Inferior parietal cortex (tissue), 1 donor: ENCODE measurements around the gene CTIF.
A peak's percentile ranks its signal among the peaks of the same experiment; 100 is the strongest.

Source experiments
- DNase-seq: peaks from one replicate; pipeline ENCODE4 v3.0.0-alpha.2; 2016; ENCODE audit errors: extremely low spot score

CTIF gene

GRCh38 chr18:48847807-48848486 is 309.1 kb downstream of the CTIF start:
- no peak for DNase-seq

DNA sequence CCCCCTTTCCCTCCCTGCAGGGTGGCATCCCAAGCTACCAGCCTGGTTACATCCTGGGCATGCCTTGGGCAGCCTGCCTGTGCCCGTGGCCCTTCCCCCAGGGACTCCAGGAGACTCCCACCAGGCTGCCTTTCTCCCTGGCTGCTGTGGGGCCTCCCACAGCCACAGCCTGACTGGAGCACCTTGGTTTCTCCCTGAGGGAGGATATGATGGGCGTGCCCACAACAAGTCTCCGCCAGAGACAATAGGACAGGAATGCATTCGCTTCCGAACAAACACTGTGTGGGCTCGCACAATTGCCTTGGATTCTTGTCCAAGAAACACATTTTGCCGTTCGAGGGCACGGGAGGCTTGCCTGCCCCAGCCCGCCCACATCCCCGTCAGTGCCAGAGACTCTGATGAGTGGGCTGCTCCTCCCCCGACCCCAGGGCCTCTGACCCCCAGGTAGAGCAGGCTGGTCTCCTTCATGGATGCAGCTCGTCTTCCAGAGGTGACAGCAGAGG is 309.9 kb downstream of the CTIF start:
- no peak for DNase-seq

DNA sequence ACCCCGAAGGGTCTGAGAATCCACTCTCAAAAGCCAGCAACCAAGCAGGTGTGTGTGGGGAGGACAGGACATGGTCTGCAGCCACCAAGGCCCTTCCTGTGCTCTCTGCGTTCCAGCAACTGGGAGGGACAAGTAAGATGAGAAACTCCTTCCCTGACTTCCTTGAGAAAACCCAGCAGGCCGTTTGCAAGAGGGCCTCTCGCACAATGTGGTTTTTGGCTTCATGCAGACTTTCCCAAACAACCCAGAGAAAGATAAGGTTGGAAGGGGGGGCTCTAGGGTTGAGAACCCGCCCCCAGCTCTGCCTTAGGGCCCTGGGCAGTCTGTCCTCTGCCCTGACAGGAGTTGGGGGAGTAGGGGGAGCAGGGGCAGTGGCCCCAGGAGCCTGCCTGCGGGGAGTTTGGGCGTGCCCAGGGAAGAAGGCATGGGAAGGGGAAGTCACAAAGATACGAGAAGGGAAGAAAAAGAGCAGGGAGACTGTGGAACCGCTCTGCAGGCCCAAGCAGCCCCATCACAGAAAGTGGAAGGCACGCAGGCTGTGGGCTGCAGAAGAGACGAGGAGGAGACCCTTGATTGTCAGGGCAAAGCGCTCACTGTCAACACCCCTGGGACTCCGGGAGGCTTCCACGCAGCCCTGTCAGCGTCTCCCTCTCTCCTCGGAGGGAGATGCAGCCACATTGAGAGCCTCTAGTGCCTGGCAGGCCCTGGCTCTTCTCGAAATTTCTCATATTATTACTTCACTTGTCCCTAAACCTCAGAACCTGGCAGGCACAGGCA is 312.2 kb downstream of the CTIF start:
- DNase-seq, result no peak

- DNase-seq, result no peak
These were observed 312.7 kb downstream of the CTIF start for GRCh38 chr18:48851599-48851960.

- DNase-seq, result no peak
These were observed 313.5 kb downstream of the CTIF start for GRCh38 chr18:48852292-48852691.

- DNase-seq, result no peak
These were observed 314.0 kb downstream of the CTIF start for GRCh38 chr18:48852794-48853193.

GRCh38 chr18:48853588-48853987 is 314.8 kb downstream of the CTIF start:
- no peak for DNase-seq

- DNase-seq, result no peak
These were observed 315.9 kb downstream of the CTIF start for GRCh38 chr18:48854780-48855179.

DNA sequence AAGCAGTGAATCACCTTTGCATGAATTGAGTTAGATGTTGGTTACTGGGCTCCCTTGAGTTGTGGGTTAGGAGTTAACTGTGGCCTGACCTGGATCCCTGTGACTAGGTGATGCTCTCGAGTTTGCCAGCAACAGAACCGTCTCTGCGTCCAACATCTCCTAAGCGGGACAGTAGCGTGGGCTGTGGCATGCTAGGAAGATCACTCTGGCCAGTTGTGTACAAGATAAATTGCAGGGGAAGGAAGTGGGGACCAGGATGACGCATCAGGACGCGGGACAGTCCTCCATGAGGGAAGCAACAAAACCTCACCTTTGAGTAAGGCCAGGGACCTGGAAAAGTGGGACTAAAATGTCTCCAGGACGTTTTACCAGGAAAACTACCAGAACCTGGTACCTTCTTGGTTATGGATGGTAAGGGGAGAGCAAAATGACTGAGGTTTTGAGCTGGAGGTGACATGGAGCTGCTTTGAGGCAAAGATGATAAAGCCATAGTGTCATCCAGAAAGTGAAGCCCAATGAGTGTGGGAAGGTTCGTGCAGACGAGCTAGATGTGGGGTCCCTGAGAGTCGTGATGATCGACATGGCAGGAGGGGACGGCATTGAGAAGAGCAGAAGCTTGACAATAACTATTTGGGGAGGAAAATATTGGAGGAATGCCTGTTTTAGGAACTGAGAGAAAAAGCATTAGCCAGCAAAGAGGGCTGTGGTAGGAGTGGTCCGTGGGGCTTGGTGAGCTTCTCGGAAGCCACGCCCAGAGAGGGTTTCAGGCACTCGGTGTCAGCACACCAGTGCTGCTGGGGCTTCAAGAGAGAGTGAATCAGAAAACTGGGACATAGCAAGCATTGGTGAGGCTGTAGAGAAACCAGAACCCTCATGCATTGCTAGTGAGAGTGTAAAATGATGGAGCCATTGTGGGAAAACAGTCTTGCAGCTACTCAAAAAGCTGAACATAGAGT is 316.9 kb downstream of the CTIF start:
- no peak for DNase-seq

GRCh38 chr18:48857023-48857694 is 318.3 kb downstream of the CTIF start:
- DNase-seq, result no peak

DNA sequence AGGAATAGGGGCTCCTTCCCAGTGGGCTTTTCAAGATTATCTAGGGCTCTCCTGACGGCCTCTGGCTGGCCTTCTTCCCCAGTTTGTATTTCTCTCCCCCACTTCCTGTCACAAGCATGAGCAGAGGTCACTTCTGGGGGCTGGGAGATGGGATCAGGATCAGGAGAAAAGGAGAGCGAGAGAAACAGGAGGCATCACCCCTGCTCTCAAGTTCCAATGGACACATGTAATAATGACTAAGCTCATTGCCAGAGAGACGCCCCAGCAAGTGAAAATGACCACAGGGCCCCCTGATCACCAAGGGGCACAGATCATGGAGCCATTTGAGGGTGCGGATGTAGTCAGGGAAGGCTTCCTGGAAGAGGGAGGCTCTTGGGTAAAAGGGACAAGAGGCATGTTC is 319.8 kb downstream of the CTIF start:
- no peak for DNase-seq

- DNase-seq, result peak; percentile 81
These were observed 320.8 kb downstream of the CTIF start for GRCh38 chr18:48859311-48860268.

GRCh38 chr18:48860269-48861180 is 321.7 kb downstream of the CTIF start:
- no peak for DNase-seq

GRCh38 chr18:48861181-48861708 is 322.4 kb downstream of the CTIF start:
- no peak for DNase-seq

DNA sequence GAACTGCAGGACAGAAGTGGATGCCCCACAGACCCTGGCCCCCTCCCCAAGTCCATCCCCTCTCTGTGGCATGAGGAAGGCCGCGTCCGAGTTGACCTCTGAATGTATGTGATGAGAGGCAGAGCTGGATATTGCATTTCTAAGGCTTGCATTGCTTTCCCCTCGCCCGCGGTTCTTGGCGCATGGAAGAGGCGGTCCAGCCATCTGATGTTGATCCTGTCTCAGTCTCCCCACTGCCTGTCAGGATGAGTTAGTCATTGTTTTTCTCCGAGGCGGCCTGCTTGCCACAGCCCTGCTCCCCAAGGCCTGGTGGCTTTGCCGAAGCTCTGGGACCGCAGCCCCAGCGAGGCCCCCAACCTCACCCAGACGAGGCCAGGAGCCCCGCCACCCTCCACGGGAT is 323.3 kb downstream of the CTIF start:
- DNase-seq, result no peak

DNA sequence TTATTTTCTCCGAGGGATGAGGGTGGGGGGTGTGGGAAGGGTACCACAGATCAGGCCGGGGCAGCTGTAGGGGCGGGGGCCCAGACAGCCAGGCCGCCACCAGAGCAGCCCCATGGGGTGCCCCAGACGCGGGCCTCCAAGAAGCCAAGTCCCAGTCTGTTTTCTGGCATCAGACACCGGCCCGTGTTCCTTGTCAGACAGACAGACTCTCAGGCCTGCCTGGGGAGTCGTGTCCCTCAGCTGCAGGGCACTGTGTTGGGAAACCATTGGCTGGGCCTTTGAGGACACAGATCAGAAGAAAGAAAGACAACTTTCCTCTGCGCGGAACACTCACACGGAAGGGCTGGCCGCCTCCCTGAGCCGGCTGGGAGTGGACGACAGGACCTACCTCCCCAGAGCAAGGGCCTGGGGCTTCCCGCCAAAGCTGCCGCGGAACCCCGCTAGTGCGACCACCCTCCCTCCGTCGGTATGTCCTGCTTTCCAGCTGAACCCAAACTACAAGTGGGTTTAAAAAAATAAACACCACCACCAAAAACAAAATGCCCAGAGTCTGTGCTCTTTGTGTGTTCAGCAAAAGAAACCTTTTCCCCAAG is 323.9 kb downstream of the CTIF start:
- no peak for DNase-seq

GRCh38 chr18:48863432-48864065 is 324.7 kb downstream of the CTIF start:
- no peak for DNase-seq

DNA sequence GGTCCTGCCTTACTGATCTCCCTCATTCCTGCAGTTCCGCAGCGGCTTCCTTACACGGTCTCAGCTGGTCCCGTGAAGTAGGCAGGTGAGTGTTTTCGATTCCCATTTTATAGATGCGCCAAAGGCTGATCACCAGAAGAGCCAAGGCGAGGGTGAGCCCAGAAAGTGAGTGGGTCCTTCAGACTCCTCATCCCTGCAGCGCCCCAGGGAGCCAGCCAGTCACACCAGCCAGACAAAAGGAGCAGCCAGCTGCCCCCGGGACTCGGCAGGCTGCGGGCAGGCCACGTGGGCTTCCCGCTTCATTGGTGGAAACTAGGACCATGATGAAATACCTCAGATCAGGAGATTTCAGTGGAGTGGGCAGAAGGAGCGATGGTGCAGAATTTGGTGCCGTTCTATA is 326.0 kb downstream of the CTIF start:
- no peak for DNase-seq
